Neural cell (in vitro differentiated cells): ENCODE measurements around the gene BTK. TPM values are rescaled to one million over a fixed set of nuclear protein-coding genes. Genes with fewer than 3 reads are reported as not detected.

ENCODE experiments used
- H2AFZ ChIP-seq: fragments of 200-600, 300-800 bp; sonication (generic), shearing (Covaris generic); 2 replicates; pipeline ENCODE4 v1.6.0; 2014; ENCODE audit warnings: low read depth, mild to moderate bottlenecking, antibody characterized with exemption, low read length, moderate library complexity
- H3F3A ChIP-seq: fragments of 200-600 bp; shearing (Covaris generic); 2 replicates; pipeline ENCODE4 v1.6.1; 2016; ENCODE audit warnings: mild to moderate bottlenecking, moderate library complexity, mixed read lengths, antibody characterized with exemption, low read length; ENCODE audit not compliant: insufficient read depth, poor library complexity, severe bottlenecking
- H3K27ac ChIP-seq: fragments of 200-600, 300-800 bp; sonication (generic), shearing (Covaris generic); 2 replicates; pipeline ENCODE4 v1.5.1; 2014; ENCODE audit warnings: mild to moderate bottlenecking, low read length, moderate library complexity
- H3K27me3 ChIP-seq: fragments of 300-800, 200-600 bp; sonication (generic), shearing (Covaris generic); 2 replicates; pipeline ENCODE4 v1.6.0; 2014; ENCODE audit warnings: mild to moderate bottlenecking, low read depth, low read length, moderate library complexity; ENCODE audit not compliant: insufficient read depth
- H3K36me3 ChIP-seq: fragments of 300-800, 200-600 bp; sonication (generic), shearing (Covaris generic); 2 replicates; pipeline ENCODE4 v1.5.1; 2014; ENCODE audit warnings: mild to moderate bottlenecking, antibody characterized with exemption, low read length, moderate library complexity; ENCODE audit not compliant: insufficient read depth
- H3K4me2 ChIP-seq: fragments of 300-800, 200-600 bp; sonication (generic), shearing (Covaris generic); 2 replicates; pipeline ENCODE4 v1.6.0; 2014; ENCODE audit warnings: mild to moderate bottlenecking, low read length
- H3K4me3 ChIP-seq: fragments of 300-800, 200-600 bp; sonication (generic), shearing (Covaris generic); 2 replicates; pipeline ENCODE4 v1.5.1; 2014; ENCODE audit warnings: mild to moderate bottlenecking, low read length, moderate library complexity
- H3K79me2 ChIP-seq: fragments of 200-600 bp; shearing (Covaris generic); replicated peaks from 2 replicates; pipeline ENCODE4 v1.6.0; 2014; ENCODE audit warnings: mild to moderate bottlenecking, low read length, moderate library complexity; ENCODE audit not compliant: insufficient read depth
- H3K9ac ChIP-seq: fragments of 300-800, 200-600 bp; sonication (generic), shearing (Covaris generic); 2 replicates; pipeline ENCODE4 v1.6.1; 2016; ENCODE audit warnings: mild to moderate bottlenecking, low read length, mixed read lengths
- H3K9me2 ChIP-seq: fragments of 200-600 bp; shearing (Covaris generic); 2 replicates; pipeline ENCODE4 v1.6.1; 2016; ENCODE audit warnings: mild to moderate bottlenecking, low read length, mixed read lengths; ENCODE audit not compliant: insufficient read depth
- H3K9me3 ChIP-seq: fragments of 200-600, 300-800 bp; sonication (generic), shearing (Covaris generic); 2 replicates; pipeline ENCODE4 v1.6.1; 2016; ENCODE audit warnings: mild to moderate bottlenecking, mixed run types, low read length, moderate library complexity, mixed read lengths
- H4K20me1 ChIP-seq: fragments of 200-600 bp; shearing (Covaris generic); 2 replicates; pipeline ENCODE4 v1.6.1; 2016; ENCODE audit warnings: mild to moderate bottlenecking, mixed run types; ENCODE audit not compliant: insufficient read depth
- EP300 ChIP-seq: fragments of 450-650 bp; conservative IDR thresholded peaks from 2 replicates; pipeline ENCODE4 v1.6.1; 2014; ENCODE audit warnings: antibody characterized with exemption, mild to moderate bottlenecking, moderate library complexity; ENCODE audit not compliant: poor library complexity, severe bottlenecking
- EZH2 ChIP-seq: fragments of 200-600, 300-800 bp; shearing (Covaris generic), sonication (generic); IDR thresholded peaks from 2 replicates; pipeline ENCODE4 v1.6.1; 2014; ENCODE audit warnings: antibody characterized with exemption, low read length, borderline replicate concordance, mild to moderate bottlenecking; ENCODE audit not compliant: insufficient read depth, poor library complexity, severe bottlenecking
- MXI1 ChIP-seq: fragments of 450-650 bp; conservative IDR thresholded peaks from 2 replicates; pipeline ENCODE4 v1.6.1; 2014; ENCODE audit warnings: antibody characterized with exemption, mild to moderate bottlenecking; ENCODE audit not compliant: poor library complexity, severe bottlenecking
- POLR2AphosphoS5 ChIP-seq: IDR thresholded peaks from 2 replicates; pipeline ENCODE4 v1.6.1; 2012
- RAD21 ChIP-seq: fragments of 450-650 bp; conservative IDR thresholded peaks from 2 replicates; pipeline ENCODE4 v1.6.1; 2014; ENCODE audit warnings: antibody characterized with exemption, mild to moderate bottlenecking, moderate library complexity
- SMC3 ChIP-seq: fragments of 450-650 bp; conservative IDR thresholded peaks from 2 replicates; pipeline ENCODE4 v1.6.1; 2014; ENCODE audit warnings: antibody characterized with exemption, mild to moderate bottlenecking, moderate library complexity; ENCODE audit not compliant: poor library complexity
- TAF1 ChIP-seq: IDR thresholded peaks from 2 replicates; pipeline ENCODE4 v1.6.1; 2012; ENCODE audit warnings: low read depth
- polyA plus RNA-seq: library from polyadenylated mRNA; depleted of rRNA; stranded (reverse); fragments of >200 nt; gene quantifications from 2 replicates; pipeline ENCODE4 v1.2.3, GENCODE V29; 2014
- TF ChIP-seq, protein P1 (sequence below): IDR thresholded peaks from 2 replicates; pipeline ENCODE4 v1.6.1; 2012; ENCODE audit warnings: borderline replicate concordance
- TF ChIP-seq, protein P2 (sequence below): fragments of 450-650 bp; IDR thresholded peaks from 2 replicates; pipeline ENCODE4 v1.5.1; 2014; ENCODE audit warnings: antibody characterized with exemption, mild to moderate bottlenecking, moderate library complexity; ENCODE audit not compliant: poor library complexity, severe bottlenecking

BTK gene
- polyA plus RNA-seq, 1 donor from 2014 or later, result not detected

DNA sequence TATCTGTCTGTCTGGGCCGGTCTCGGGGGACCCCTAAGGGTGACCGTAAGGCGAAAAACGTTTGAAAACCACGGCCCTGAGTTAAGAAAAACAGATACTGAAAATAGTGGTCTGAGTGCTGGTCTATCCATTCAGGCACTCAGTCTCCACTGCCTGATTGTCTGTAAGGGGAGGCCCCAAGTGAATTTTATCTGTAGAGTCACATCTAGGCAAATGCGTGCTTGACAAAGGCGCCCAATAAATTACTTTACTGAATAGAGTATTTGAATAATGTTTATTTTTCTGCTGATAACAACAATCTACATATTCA lies 22.5 kb upstream of the BTK start:
- H3K36me3 ChIP-seq, result no peaks in the 10 kb centered on the region
- peak overlapping the region; percentile 79 for H3K4me3 ChIP-seq
- H2AFZ ChIP-seq, result peak overlapping the region; percentile 21
- TF ChIP-seq, protein P1, sequence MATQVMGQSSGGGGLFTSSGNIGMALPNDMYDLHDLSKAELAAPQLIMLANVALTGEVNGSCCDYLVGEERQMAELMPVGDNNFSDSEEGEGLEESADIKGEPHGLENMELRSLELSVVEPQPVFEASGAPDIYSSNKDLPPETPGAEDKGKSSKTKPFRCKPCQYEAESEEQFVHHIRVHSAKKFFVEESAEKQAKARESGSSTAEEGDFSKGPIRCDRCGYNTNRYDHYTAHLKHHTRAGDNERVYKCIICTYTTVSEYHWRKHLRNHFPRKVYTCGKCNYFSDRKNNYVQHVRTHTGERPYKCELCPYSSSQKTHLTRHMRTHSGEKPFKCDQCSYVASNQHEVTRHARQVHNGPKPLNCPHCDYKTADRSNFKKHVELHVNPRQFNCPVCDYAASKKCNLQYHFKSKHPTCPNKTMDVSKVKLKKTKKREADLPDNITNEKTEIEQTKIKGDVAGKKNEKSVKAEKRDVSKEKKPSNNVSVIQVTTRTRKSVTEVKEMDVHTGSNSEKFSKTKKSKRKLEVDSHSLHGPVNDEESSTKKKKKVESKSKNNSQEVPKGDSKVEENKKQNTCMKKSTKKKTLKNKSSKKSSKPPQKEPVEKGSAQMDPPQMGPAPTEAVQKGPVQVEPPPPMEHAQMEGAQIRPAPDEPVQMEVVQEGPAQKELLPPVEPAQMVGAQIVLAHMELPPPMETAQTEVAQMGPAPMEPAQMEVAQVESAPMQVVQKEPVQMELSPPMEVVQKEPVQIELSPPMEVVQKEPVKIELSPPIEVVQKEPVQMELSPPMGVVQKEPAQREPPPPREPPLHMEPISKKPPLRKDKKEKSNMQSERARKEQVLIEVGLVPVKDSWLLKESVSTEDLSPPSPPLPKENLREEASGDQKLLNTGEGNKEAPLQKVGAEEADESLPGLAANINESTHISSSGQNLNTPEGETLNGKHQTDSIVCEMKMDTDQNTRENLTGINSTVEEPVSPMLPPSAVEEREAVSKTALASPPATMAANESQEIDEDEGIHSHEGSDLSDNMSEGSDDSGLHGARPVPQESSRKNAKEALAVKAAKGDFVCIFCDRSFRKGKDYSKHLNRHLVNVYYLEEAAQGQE, result no peak
- TF ChIP-seq RAD21, result no peak
- no peak for TF ChIP-seq TAF1
- TF ChIP-seq MXI1, result no peak
- TF ChIP-seq EZH2, result no peak
- no peak for TF ChIP-seq POLR2AphosphoS5
- TF ChIP-seq EP300, result no peak
- no peak for TF ChIP-seq SMC3
- TF ChIP-seq, protein P2, sequence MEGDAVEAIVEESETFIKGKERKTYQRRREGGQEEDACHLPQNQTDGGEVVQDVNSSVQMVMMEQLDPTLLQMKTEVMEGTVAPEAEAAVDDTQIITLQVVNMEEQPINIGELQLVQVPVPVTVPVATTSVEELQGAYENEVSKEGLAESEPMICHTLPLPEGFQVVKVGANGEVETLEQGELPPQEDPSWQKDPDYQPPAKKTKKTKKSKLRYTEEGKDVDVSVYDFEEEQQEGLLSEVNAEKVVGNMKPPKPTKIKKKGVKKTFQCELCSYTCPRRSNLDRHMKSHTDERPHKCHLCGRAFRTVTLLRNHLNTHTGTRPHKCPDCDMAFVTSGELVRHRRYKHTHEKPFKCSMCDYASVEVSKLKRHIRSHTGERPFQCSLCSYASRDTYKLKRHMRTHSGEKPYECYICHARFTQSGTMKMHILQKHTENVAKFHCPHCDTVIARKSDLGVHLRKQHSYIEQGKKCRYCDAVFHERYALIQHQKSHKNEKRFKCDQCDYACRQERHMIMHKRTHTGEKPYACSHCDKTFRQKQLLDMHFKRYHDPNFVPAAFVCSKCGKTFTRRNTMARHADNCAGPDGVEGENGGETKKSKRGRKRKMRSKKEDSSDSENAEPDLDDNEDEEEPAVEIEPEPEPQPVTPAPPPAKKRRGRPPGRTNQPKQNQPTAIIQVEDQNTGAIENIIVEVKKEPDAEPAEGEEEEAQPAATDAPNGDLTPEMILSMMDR, result no peak
- no peaks in the 10 kb centered on the region for H4K20me1 ChIP-seq
- H3K27me3 ChIP-seq, result no peaks in the 10 kb centered on the region
- H3K4me2 ChIP-seq, result no peak overlapping the region
- no peaks in the 10 kb centered on the region for H3K9me3 ChIP-seq
- H3K9ac ChIP-seq, result peak overlapping the region; percentile 89
- H3K9me2 ChIP-seq, result no peaks in the 10 kb centered on the region
- H3F3A ChIP-seq, result no peaks in the 10 kb centered on the region
- H3K79me2 ChIP-seq, result peaks cover 34% of the 10 kb centered on the region
- peak overlapping the region; percentile 96 for H3K27ac ChIP-seq

DNA sequence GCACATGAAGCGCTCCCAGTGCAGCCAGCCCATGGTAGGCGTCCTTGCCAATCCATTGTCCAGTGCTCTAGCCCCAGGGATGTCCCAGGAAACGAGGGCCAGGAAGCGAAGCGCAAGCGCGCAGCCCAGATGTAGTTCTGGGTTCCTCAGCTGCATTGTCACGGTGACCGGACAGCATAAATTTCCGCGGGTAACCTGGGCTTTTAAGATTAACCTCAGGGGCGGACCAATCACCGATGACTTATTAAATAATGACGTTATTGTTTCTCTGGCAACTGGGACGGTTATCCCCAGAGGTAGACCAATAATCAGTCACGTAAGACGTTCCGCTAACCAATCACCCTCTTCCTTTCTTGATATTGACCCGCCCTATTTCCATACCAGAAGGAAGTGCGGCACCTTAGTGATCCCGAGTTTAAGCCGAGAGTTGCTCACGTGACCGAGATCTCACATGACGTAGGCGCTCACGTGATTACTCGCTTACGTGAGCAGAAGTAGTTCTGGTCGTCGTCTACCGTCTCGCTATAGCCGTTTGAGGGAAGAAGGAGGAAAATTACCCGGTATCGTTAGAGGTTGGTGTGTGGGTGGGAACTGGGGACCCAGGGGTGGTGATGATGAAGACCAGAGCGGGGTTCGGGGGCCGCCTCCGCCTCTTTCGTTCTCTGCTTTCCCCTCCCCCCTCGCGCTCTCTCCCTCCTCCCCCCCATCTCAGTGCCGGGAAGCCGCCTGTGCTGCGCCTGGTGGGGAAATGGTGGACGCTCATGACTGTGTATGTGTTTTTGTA lies 21.9 kb upstream of the BTK start, which contains the start of the genes GLA and HNRNPH2:
Gene GLA (minus strand): TSS at position 178 of the 784 bp plus-strand sequence. CDS start 22 bp downstream, at position 156.
Gene HNRNPH2 (plus strand): TSS at position 475 of the 784 bp plus-strand sequence. CDS start 3,767 bp downstream, outside the sequence.
- peak within 1 kb of the TSS; percentile 96 for H3K27ac ChIP-seq
- H3K9me2 ChIP-seq, result no peaks in the 10 kb centered on the region
- no peaks in the 10 kb centered on the region for H3K9me3 ChIP-seq
- no peaks in the 10 kb centered on the region for H3K27me3 ChIP-seq
- H3K36me3 ChIP-seq, result no peaks in the 10 kb centered on the region
- H2AFZ ChIP-seq, result peak within 1 kb of the TSS; percentile 27
- H3K4me2 ChIP-seq, result peak within 1 kb of the TSS; percentile 73
- no peaks in the 10 kb centered on the region for H3F3A ChIP-seq
- H4K20me1 ChIP-seq, result no peaks in the 10 kb centered on the region
- peak within 1 kb of the TSS; percentile 89 for H3K9ac ChIP-seq
- H3K4me3 ChIP-seq, result peak within 1 kb of the TSS; percentile 79
- TF ChIP-seq EZH2 (no peak), SMC3 (no peak), POLR2AphosphoS5 (peak; percentile 94), TAF1 (peak; percentile 76), MXI1 (peak; percentile 75), EP300 (peak; percentile 70)
- TF ChIP-seq, protein P1, result peak; percentile 86
- peaks cover 34% of the 10 kb centered on the region for H3K79me2 ChIP-seq
